Left lung (tissue), 10 donors: ENCODE data around the gene RBKS. TPM values are rescaled to one million over a fixed set of nuclear protein-coding genes. Genes with fewer than 3 reads are reported as not detected.
"Not testable (repeated sequence)": the region's sequence is repeated elsewhere in the genome, so short reads cannot be mapped to it uniquely, and the experiment has no call there.

ENCODE experiments used
- ATAC-seq: fragments of 200-7000 bp; cut with Tn5 transposase; one replicate; pipeline ENCODE4 v1.9.1; 2020; ENCODE audit warnings: moderate library complexity
- DNase-seq, 4 donors: peaks; one replicate each; pipeline ENCODE4 v3.0.0-alpha.2; 2013 to 2020
- H3K27ac ChIP-seq, 2 donors: fragments of 200-600 bp; sonication (generic) in 1 of 2; one replicate each; pipeline versions ENCODE4 v1.5.0 to v1.8.0; 2020 to 2021
- H3K27me3 ChIP-seq, 2 donors: fragments of 200-600 bp; sonication (generic) in 1 of 2; one replicate each; pipeline versions ENCODE4 v1.5.0 to v1.8.0; 2020 to 2021
- H3K36me3 ChIP-seq, 2 donors: fragments of 200-600 bp; sonication (generic) in 1 of 2; one replicate each; pipeline versions ENCODE4 v1.5.0 to v1.8.0; 2020 to 2021
- H3K4me1 ChIP-seq, 2 donors: fragments of 200-600 bp; one replicate each; pipeline ENCODE4 v1.8.0; 2021
- H3K4me3 ChIP-seq, 2 donors: fragments of 200-600 bp; sonication (generic) in 1 of 2; one replicate each; pipeline versions ENCODE4 v1.5.0 to v1.8.0; 2020 to 2021; ENCODE audit warnings: mild to moderate bottlenecking in 1 of 2
- H3K9me3 ChIP-seq, 2 donors: fragments of 200-600 bp; sonication (generic) in 1 of 2; one replicate each; pipeline versions ENCODE4 v1.5.0 to v1.8.0; 2020 to 2021
- CTCF ChIP-seq, 2 donors: fragments of 200-600 bp; sonication (generic) in 1 of 2; IDR thresholded peaks; one replicate each; pipeline versions ENCODE4 v1.5.0 to v1.8.0; 2021; ENCODE audit warnings: antibody characterized with exemption in 2 of 2
- intact Hi-C, 2 donors: fragments of 100-400 bp; cut with DNase I; formaldehyde crosslinking; loops; one replicate each; pipeline versions ENCODE4 v1.11.2 to v1.14.2; 2022
- polyA plus RNA-seq, 6 donors: library from polyadenylated mRNA; unstranded; fragments of 120-200 nt; gene quantifications; one replicate each; pipeline ENCODE4 v1.2.1, GENCODE V29; 2013; ENCODE audit not compliant: insufficient read length in 6 of 6
- total RNA-seq, 2 donors: library from RNA; stranded (reverse); fragmentation: NEBNext Ultra II Directional; extraction: Animal tissue kit (Norgen Biotek cat#: 25700); gene quantifications; one replicate each; pipeline ENCODE4 v1.2.1, GENCODE V29; 2021
- donor health status: DM: no; HTN: yes; CAD: no.
- donor health status: DM: no; HTN: no; CAD: no.

The RBKS gene
- total and polyA plus RNA-seq, 8 donors: 2.0 to 4.0 (median 2.6) TPM

GRCh38 chr2:27747827-27748352, 142.3 kb downstream of the RBKS start:
- no peak overlapping the region for H3K27ac ChIP-seq
- H3K4me1 ChIP-seq: no peaks in the 10 kb centered on the region
- no peak overlapping the region for H3K4me3 ChIP-seq
- peaks cover 0 to 13% of the 10 kb centered on the region in 2 donors for H3K9me3 ChIP-seq
- no peaks in the 10 kb centered on the region for H3K36me3 ChIP-seq
- TF ChIP-seq CTCF (IDR thresholded peaks at IDR 0.05): no peak
- ATAC-seq (no peak), DNase-seq (no peak)
- H3K27me3 ChIP-seq: no peaks in the 10 kb centered on the region
- intact Hi-C loops: no loop called here

- ATAC-seq: no peak
- no peak overlapping the region for H3K27ac ChIP-seq
- H3K9me3 ChIP-seq: peaks cover 0 to 13% of the 10 kb centered on the region in 2 donors
- intact Hi-C loops: no loop called here
- DNase-seq: no peak
- no peak for TF ChIP-seq CTCF (IDR thresholded peaks at IDR 0.05)
- no peaks in the 10 kb centered on the region for H3K4me1 ChIP-seq
- no peaks in the 10 kb centered on the region for H3K27me3 ChIP-seq
- no peaks in the 10 kb centered on the region for H3K36me3 ChIP-seq
- H3K4me3 ChIP-seq: no peak overlapping the region
These were observed 143.9 kb downstream of the RBKS start for GRCh38 chr2:27746325-27746724.

- ATAC-seq, H3K36me3 ChIP-seq, H3K27ac ChIP-seq, H3K27me3 ChIP-seq, H3K4me1 ChIP-seq, H3K4me3 ChIP-seq, DNase-seq, intact Hi-C loops: not testable (repeated sequence)
- peaks cover 0 to 13% of the 10 kb centered on the region in 2 donors for H3K9me3 ChIP-seq
These were observed 144.7 kb downstream of the RBKS start for GRCh38 chr2:27745494-27745893.

- Histone ChIP-seq H3K4me3 (no peak overlapping the region), H3K36me3 (no peaks in the 10 kb centered on the region), H3K9me3 (no peaks in the 10 kb centered on the region), H3K27me3 (no peaks in the 10 kb centered on the region), H3K4me1 (peaks cover 4 to 7% of the 10 kb centered on the region in 2 donors), H3K27ac (no peak overlapping the region)
- no peak for TF ChIP-seq CTCF (IDR thresholded peaks at IDR 0.05)
- intact Hi-C loops: no loop called here
- DNase-seq (no peak), ATAC-seq (no peak)
These were observed 147.6 kb downstream of the RBKS start for GRCh38 chr2:27742571-27742970.

GRCh38 chr2:27741673-27742072, 148.5 kb downstream of the RBKS start:
- no peaks in the 10 kb centered on the region for H3K36me3 ChIP-seq
- no peaks in the 10 kb centered on the region for H3K9me3 ChIP-seq
- no peak for ATAC-seq
- peaks cover 4 to 14% of the 10 kb centered on the region in 2 donors for H3K4me1 ChIP-seq
- DNase-seq: no peak
- TF ChIP-seq CTCF (IDR thresholded peaks at IDR 0.05): no peak
- intact Hi-C loops: no loop called here
- no peak overlapping the region for H3K27ac ChIP-seq
- no peak overlapping the region for H3K4me3 ChIP-seq
- no peaks in the 10 kb centered on the region for H3K27me3 ChIP-seq

- Histone ChIP-seq H3K4me1 (peaks cover 10 to 36% of the 10 kb centered on the region in 2 donors), H3K4me3 (no peak overlapping the region), H3K27ac (peak overlapping the region in 1 of 2 donors; percentile 82), H3K9me3 (no peaks in the 10 kb centered on the region), H3K27me3 (no peaks in the 10 kb centered on the region), H3K36me3 (no peaks in the 10 kb centered on the region)
- intact Hi-C loops: no loop called here
- no peak for TF ChIP-seq CTCF (IDR thresholded peaks at IDR 0.05)
- DNase-seq (no peak), ATAC-seq (no peak)
These were observed 151.2 kb downstream of the RBKS start for GRCh38 chr2:27739058-27739373.
